AG04450 (cell line): ENCODE results near the gene VPS13C. TPM values are rescaled to one million over a fixed set of nuclear protein-coding genes. Genes with fewer than 3 reads are reported as not detected.
A peak's percentile ranks its signal among the peaks of the same experiment; 100 is the strongest.
"Not testable (repeated sequence)": the region's sequence is repeated elsewhere in the genome, so short reads cannot be mapped to it uniquely, and the experiment has no call there.

Experiments used
- CTCF ChIA-PET: fragments of 300-600, 350-600 bp; formaldehyde crosslinking; extraction: SDS; loops from one replicate; lab custom pipeline; 2022; ENCODE audit warnings: antibody characterized with exemption, inconsistent platforms; lab: Charles Lee
- POLR2A ChIA-PET: fragments of 350-600 bp; formaldehyde crosslinking; extraction: SDS; loops from one replicate; lab custom pipeline; 2021; ENCODE audit warnings: antibody characterized with exemption, inconsistent platforms; lab: Yijun Ruan, JAX
- DNase-seq: peaks from one replicate; pipeline ENCODE4 v3.0.0-alpha.2; 2011; ENCODE audit warnings: low read depth, low spot score
- H3K27ac ChIP-seq: one replicate; pipeline ENCODE4 v1.5.1; 2012; ENCODE audit warnings: low read depth, low read length, control low read depth
- H3K27me3 ChIP-seq: one replicate; pipeline ENCODE4 v1.6.0; 2012; ENCODE audit warnings: low read length; ENCODE audit not compliant: control insufficient read depth, insufficient read depth
- H3K4me3 ChIP-seq: 2 replicates; pipeline ENCODE4 v1.5.1; 2011; ENCODE audit warnings: mild to moderate bottlenecking, low read depth, low read length, control low read depth
- H3K9me3 ChIP-seq: 2 replicates; pipeline ENCODE4 v1.5.1; 2012; ENCODE audit warnings: low read length; ENCODE audit not compliant: control insufficient read depth, insufficient read depth
- CTCF ChIP-seq: IDR thresholded peaks from 2 replicates; pipeline ENCODE4 v1.5.1; 2011; ENCODE audit warnings: low read depth, low read length, control low read depth, inconsistent platforms
- polyA plus RNA-seq: library from polyadenylated mRNA; depleted of rRNA; stranded (reverse); fragments of >200 nt; gene quantifications from 2 replicates; pipeline ENCODE4 v1.2.3, GENCODE V29; 2011

VPS13C gene
- polyA plus RNA-seq, 1 experiment, result 17.8 TPM

GRCh38 chr15:62020576-62021160 is 39.6 kb downstream of the VPS13C start:
- ChIA-PET CTCF (no interaction called here), POLR2A (no interaction called here)
- Histone ChIP-seq H3K4me3 (no peak overlapping the region), H3K27me3 (no peaks in the 10 kb centered on the region), H3K27ac (no peak overlapping the region), H3K9me3 (no peaks in the 10 kb centered on the region)
- no peak for DNase-seq
- no peak for TF ChIP-seq CTCF

- H3K9me3 ChIP-seq, DNase-seq, H3K27me3 ChIP-seq, H3K27ac ChIP-seq, POLR2A ChIA-PET, CTCF ChIA-PET, H3K4me3 ChIP-seq: not testable (repeated sequence)
Observed at GRCh38 chr15:62005354-62005753, 54.9 kb downstream of the VPS13C start.

- POLR2A ChIA-PET, result interaction anchor here (0.6 kb wide), 1 partner anchor 18 kb away, joined by 6 read pairs; no protein-coding TSS in a partner anchor
Observed at GRCh38 chr15:61997786-61998185, 62.5 kb downstream of the VPS13C start.

GRCh38 chr15:61996056-61996635 is 64.1 kb downstream of the VPS13C start:
- Histone ChIP-seq H3K4me3 (no peak overlapping the region), H3K27ac (no peak overlapping the region), H3K27me3 (no peaks in the 10 kb centered on the region), H3K9me3 (no peaks in the 10 kb centered on the region)
- DNase-seq, result no peak
- ChIA-PET CTCF (interaction anchor here (0.9 kb wide), 1 partner anchor 311 kb away, joined by 3 read pairs; no protein-coding TSS in a partner anchor), POLR2A (no interaction called here)
- TF ChIP-seq CTCF, result no peak

More at GRCh38 chr15:61997786-61998185, 62.5 kb downstream of the VPS13C start:
- Histone ChIP-seq H3K4me3 (no peak overlapping the region), H3K9me3 (no peaks in the 10 kb centered on the region), H3K27ac (no peak overlapping the region), H3K27me3 (no peaks in the 10 kb centered on the region)
- DNase-seq, result no peak
- TF ChIP-seq CTCF, result no peak
- CTCF ChIA-PET, result no interaction called here

GRCh38 chr15:61994216-61994615 is 66.0 kb downstream of the VPS13C start:
- DNase-seq, result peak; percentile 18
- H3K4me3 ChIP-seq, result no peak overlapping the region
- H3K27me3 ChIP-seq, result no peaks in the 10 kb centered on the region
- no peaks in the 10 kb centered on the region for H3K9me3 ChIP-seq
- ChIA-PET CTCF (no interaction called here), POLR2A (no interaction called here)
- H3K27ac ChIP-seq, result no peak overlapping the region
- no peak for TF ChIP-seq CTCF
